ENCODE results near the gene KCNK15.

DNA sequence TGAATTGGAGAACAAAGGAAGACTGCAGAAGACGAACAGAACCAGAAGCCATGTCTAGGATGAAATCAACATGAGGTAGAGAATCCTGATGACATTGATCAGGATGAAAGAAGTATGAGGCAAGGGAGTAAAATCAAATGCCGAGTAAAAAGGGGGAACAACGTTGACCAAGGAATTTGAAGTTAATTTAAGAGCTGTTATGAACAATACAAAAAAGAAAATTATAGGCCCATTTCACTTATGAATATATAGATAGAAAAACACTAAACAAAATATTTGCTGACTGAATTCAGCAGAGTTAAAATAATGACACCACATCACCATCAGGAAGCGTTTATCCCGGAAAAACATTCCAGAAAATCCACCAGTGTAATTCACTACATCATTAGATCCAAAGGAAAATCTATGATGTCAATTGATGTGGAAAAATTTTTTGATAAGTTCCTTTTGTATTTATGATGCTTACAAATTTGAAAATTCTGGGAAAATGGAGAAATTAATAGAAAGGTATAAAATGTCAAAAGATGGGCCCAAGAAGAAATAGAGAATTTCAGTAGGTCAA, 38.6 kb upstream of the KCNK15 start:
- TF ChIP-seq, protein P1, sequence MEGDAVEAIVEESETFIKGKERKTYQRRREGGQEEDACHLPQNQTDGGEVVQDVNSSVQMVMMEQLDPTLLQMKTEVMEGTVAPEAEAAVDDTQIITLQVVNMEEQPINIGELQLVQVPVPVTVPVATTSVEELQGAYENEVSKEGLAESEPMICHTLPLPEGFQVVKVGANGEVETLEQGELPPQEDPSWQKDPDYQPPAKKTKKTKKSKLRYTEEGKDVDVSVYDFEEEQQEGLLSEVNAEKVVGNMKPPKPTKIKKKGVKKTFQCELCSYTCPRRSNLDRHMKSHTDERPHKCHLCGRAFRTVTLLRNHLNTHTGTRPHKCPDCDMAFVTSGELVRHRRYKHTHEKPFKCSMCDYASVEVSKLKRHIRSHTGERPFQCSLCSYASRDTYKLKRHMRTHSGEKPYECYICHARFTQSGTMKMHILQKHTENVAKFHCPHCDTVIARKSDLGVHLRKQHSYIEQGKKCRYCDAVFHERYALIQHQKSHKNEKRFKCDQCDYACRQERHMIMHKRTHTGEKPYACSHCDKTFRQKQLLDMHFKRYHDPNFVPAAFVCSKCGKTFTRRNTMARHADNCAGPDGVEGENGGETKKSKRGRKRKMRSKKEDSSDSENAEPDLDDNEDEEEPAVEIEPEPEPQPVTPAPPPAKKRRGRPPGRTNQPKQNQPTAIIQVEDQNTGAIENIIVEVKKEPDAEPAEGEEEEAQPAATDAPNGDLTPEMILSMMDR (IDR thresholded peaks at IDR 0.05): no peak
- no peak for TF ChIP-seq POLR2A (IDR thresholded peaks at IDR 0.05)
